Measurements from ENCODE around the gene EAF1.

Gene EAF1

GRCh38 chr3:15486979-15487378 is 59.6 kb downstream of the EAF1 start:
- DNase-seq: no peak

- no peak for DNase-seq
Measured at GRCh38 chr3:15488002-15488401, 60.6 kb downstream of the EAF1 start.

- DNase-seq: no peak
Measured at GRCh38 chr3:15490158-15490557, 62.8 kb downstream of the EAF1 start.

DNA sequence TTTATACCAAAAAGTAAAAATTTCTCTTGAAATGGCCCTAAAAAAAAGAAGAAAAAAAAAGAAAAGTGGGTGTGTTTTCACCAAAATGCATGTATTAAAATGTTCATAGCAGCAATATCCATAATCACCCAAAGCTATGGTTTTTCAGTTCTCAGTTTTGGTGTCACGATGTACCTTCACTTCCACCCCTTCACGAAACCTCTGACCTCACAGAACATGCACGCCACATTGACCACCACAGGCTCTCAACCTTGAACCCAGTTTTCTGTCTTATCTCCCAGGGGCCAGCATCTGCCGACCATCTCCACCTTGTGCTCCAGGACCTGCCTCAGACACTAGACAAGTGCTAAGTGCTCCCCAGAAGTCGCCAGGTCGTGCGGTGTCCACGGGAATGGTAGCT is 63.7 kb downstream of the EAF1 start:
- no peak for DNase-seq

Data from retina (tissue), 1 donor.